A549 (cell line): ENCODE measurements around the gene BTAF1.
"Not testable (repeated sequence)": the region's sequence is repeated elsewhere in the genome, so short reads cannot be mapped to it uniquely, and the experiment has no call there.

Source experiments
- EP300 ChIP-seq, 2 experiments: fragments of >200 bp; sonication (Bioruptor Twin); formaldehyde crosslinking; IDR thresholded peaks; 2 replicates in 1 of 2; 3 replicates in 1 of 2; pipeline ENCODE4 v1.6.1; 2016 to 2017
- KDM1A ChIP-seq: fragments of 200-600 bp; sonication (generic); IDR thresholded peaks from 2 replicates; pipeline ENCODE4 v1.6.1; 2016; ENCODE audit warnings: low read depth, mild to moderate bottlenecking
- KDM5A ChIP-seq: fragments of 200-600 bp; sonication (generic); IDR thresholded peaks from 2 replicates; pipeline ENCODE4 v1.6.1; 2016; ENCODE audit warnings: antibody characterized with exemption, mild to moderate bottlenecking
- MAFK ChIP-seq: fragments of 450-650 bp; IDR thresholded peaks from 2 replicates; pipeline ENCODE4 v1.6.1; 2014; ENCODE audit not compliant: partially characterized antibody
- MAX ChIP-seq: IDR thresholded peaks from 2 replicates; pipeline ENCODE4 v1.6.1; 2012
- POLR2A ChIP-seq: IDR thresholded peaks from 2 replicates; pipeline ENCODE4 v1.6.1; 2012; ENCODE audit warnings: mild to moderate bottlenecking, low read length
- RCOR1 ChIP-seq: fragments of 150-350 bp; IDR thresholded peaks from 2 replicates; pipeline ENCODE4 v1.6.1; 2014; ENCODE audit warnings: antibody characterized with exemption, low read length, low read depth
- REST ChIP-seq: fragments of 200-600 bp; sonication (generic); IDR thresholded peaks from 2 replicates; pipeline ENCODE4 v1.6.1; 2016; ENCODE audit warnings: antibody characterized with exemption, mild to moderate bottlenecking, moderate library complexity
- SREBF2 ChIP-seq: fragments of 450-650 bp; IDR thresholded peaks from 2 replicates; pipeline ENCODE4 v1.6.1; 2014; ENCODE audit warnings: mild to moderate bottlenecking, moderate library complexity
- ZFP36 ChIP-seq: fragments of 450-650 bp; IDR thresholded peaks from 2 replicates; pipeline ENCODE4 v1.6.1; 2014; ENCODE audit warnings: borderline replicate concordance; ENCODE audit not compliant: partially characterized antibody
- ZNF302 ChIP-seq: fragments of 250-450 bp; sonication (Bioruptor Pico); IDR thresholded peaks from 2 replicates; pipeline ENCODE4 v1.9.0; 2021; ENCODE audit warnings: inconsistent platforms, mild to moderate bottlenecking, moderate library complexity
- TF ChIP-seq, protein P1 (sequence below): fragments of >200 bp; sonication (Bioruptor Twin); formaldehyde crosslinking; IDR thresholded peaks from 3 replicates; pipeline ENCODE4 v1.5.1; 2016

GRCh38 chr10:92025340-92025739 is 101.8 kb downstream of the BTAF1 start:
- TF ChIP-seq, protein P1, sequence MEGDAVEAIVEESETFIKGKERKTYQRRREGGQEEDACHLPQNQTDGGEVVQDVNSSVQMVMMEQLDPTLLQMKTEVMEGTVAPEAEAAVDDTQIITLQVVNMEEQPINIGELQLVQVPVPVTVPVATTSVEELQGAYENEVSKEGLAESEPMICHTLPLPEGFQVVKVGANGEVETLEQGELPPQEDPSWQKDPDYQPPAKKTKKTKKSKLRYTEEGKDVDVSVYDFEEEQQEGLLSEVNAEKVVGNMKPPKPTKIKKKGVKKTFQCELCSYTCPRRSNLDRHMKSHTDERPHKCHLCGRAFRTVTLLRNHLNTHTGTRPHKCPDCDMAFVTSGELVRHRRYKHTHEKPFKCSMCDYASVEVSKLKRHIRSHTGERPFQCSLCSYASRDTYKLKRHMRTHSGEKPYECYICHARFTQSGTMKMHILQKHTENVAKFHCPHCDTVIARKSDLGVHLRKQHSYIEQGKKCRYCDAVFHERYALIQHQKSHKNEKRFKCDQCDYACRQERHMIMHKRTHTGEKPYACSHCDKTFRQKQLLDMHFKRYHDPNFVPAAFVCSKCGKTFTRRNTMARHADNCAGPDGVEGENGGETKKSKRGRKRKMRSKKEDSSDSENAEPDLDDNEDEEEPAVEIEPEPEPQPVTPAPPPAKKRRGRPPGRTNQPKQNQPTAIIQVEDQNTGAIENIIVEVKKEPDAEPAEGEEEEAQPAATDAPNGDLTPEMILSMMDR = not testable (repeated sequence)
- TF ChIP-seq KDM5A; POLR2A; EP300 (IDR thresholded peaks at IDR 0.05); RCOR1; ZNF302 (CRISPR knock-in tag); ZFP36; MAX; MAFK; KDM1A; REST; SREBF2: not testable (repeated sequence)
